GM23338 (cell line): ENCODE data around the gene MEGF6. TPM values are rescaled to one million over a fixed set of nuclear protein-coding genes. Genes with fewer than 3 reads are reported as not detected.

Experiments
- ATAC-seq: fragments of 200-7000 bp; cut with Tn5 transposase; 3 replicates; pipeline ENCODE4 v1.9.1; 2020
- DNase-seq: peaks from one replicate; pipeline ENCODE4 v3.0.0-alpha.2; 2015; ENCODE audit warnings: low spot score
- H2AFZ ChIP-seq: fragments of 200-600 bp; sonication (generic); 2 replicates; pipeline ENCODE4 v1.8.0; 2016; ENCODE audit warnings: antibody characterized with exemption, mild to moderate bottlenecking, moderate library complexity
- H3F3A ChIP-seq: fragments of 200-600 bp; sonication (generic); replicated peaks from 2 replicates; pipeline ENCODE4 v1.8.0; 2017; ENCODE audit warnings: antibody characterized with exemption, mixed run types, low read depth
- H3K27ac ChIP-seq: fragments of 200-600 bp; sonication (generic); 2 replicates; pipeline ENCODE4 v1.6.1; 2016; ENCODE audit warnings: low read depth
- H3K27me3 ChIP-seq: fragments of 200-600 bp; sonication (generic); 2 replicates; pipeline ENCODE4 v1.8.0; 2016; ENCODE audit warnings: mild to moderate bottlenecking, mixed run types, moderate library complexity; ENCODE audit not compliant: insufficient read depth
- H3K36me3 ChIP-seq: fragments of 200-600 bp; sonication (generic); 2 replicates; pipeline ENCODE4 v1.8.0; 2016; ENCODE audit warnings: mild to moderate bottlenecking; ENCODE audit not compliant: insufficient read depth
- H3K4me1 ChIP-seq: fragments of 200-600 bp; sonication (generic); 2 replicates; pipeline ENCODE4 v1.8.0; 2016; ENCODE audit warnings: mild to moderate bottlenecking, moderate library complexity; ENCODE audit not compliant: insufficient read depth
- H3K4me2 ChIP-seq: fragments of 200-600 bp; sonication (generic); 2 replicates; pipeline ENCODE4 v1.7.1; 2017; ENCODE audit warnings: mixed run types
- H3K4me3 ChIP-seq: fragments of 200-600 bp; sonication (generic); 2 replicates; pipeline ENCODE4 v1.6.1; 2016; ENCODE audit warnings: mixed run types
- H3K79me2 ChIP-seq: fragments of 200-600 bp; sonication (generic); replicated peaks from 2 replicates; pipeline ENCODE4 v1.8.0; 2017; ENCODE audit warnings: mild to moderate bottlenecking; ENCODE audit not compliant: insufficient read depth
- H3K9me2 ChIP-seq: fragments of 200-600 bp; sonication (generic); 2 replicates; pipeline ENCODE4 v1.8.0; 2017; ENCODE audit not compliant: insufficient read depth
- H4K20me1 ChIP-seq: fragments of 200-600 bp; sonication (generic); replicated peaks from 2 replicates; pipeline ENCODE4 v1.8.0; 2017; ENCODE audit warnings: mild to moderate bottlenecking; ENCODE audit not compliant: insufficient read depth
- H3K27ac Mint-ChIP-seq: 2 replicates; pipeline ENCODE4 v1.8.0; 2020; ENCODE audit warnings: inconsistent platforms, mild to moderate bottlenecking, moderate library complexity, mixed read lengths
- H3K27me3 Mint-ChIP-seq: 3 replicates; pipeline ENCODE4 v1.8.0; 2022; ENCODE audit warnings: low read depth, mild to moderate bottlenecking, moderate library complexity, mixed read lengths, inconsistent platforms; ENCODE audit not compliant: insufficient read depth, poor library complexity
- H3K36me3 Mint-ChIP-seq: 3 replicates; pipeline ENCODE4 v1.8.0; 2021; ENCODE audit warnings: low read depth, mild to moderate bottlenecking, inconsistent platforms, moderate library complexity, mixed read lengths
- H3K4me1 Mint-ChIP-seq: 3 replicates; pipeline ENCODE4 v1.8.0; 2020; ENCODE audit warnings: mild to moderate bottlenecking, inconsistent platforms, mixed read lengths
- H3K4me3 Mint-ChIP-seq: 3 replicates; pipeline ENCODE4 v1.8.0; 2021; ENCODE audit warnings: moderate library complexity, mild to moderate bottlenecking, inconsistent platforms, mixed read lengths
- H3K9me3 Mint-ChIP-seq: 3 replicates; pipeline ENCODE4 v1.8.0; 2020; ENCODE audit warnings: moderate library complexity, mild to moderate bottlenecking, inconsistent platforms, mixed read lengths
- CREB1 ChIP-seq: fragments of 250-450 bp; sonication (Bioruptor Pico); IDR thresholded peaks from 2 replicates; pipeline ENCODE4 v1.5.0; 2020; ENCODE audit warnings: low read depth, mild to moderate bottlenecking, moderate library complexity
- EZH2phosphoT487 ChIP-seq: fragments of 200-600 bp; sonication (generic); IDR thresholded peaks from one replicate; pipeline ENCODE4 v1.8.1; 2018; ENCODE audit warnings: antibody characterized with exemption; ENCODE audit not compliant: unreplicated experiment
- NANOG ChIP-seq: IDR thresholded peaks from 2 replicates; pipeline ENCODE4 v1.6.1; 2016; ENCODE audit warnings: antibody characterized with exemption, borderline replicate concordance
- STAT1 ChIP-seq: IDR thresholded peaks from one replicate; pipeline ENCODE4 v1.6.1; 2016; ENCODE audit warnings: antibody characterized with exemption; ENCODE audit not compliant: unreplicated experiment
- ZNF114 ChIP-seq: fragments of 250-450 bp; sonication (Bioruptor Pico); IDR thresholded peaks from 2 replicates; pipeline ENCODE4 v1.5.0; 2020; ENCODE audit warnings: mild to moderate bottlenecking, moderate library complexity
- ZNF331 ChIP-seq: fragments of 250-450 bp; sonication (Bioruptor Pico); IDR thresholded peaks from 2 replicates; pipeline ENCODE4 v1.5.0; 2020; ENCODE audit warnings: low read depth, mild to moderate bottlenecking, moderate library complexity
- polyA plus RNA-seq: library from polyadenylated mRNA; unstranded; fragments of >200 nt; fragmentation: Nextera tagmentation; extraction: Ambion mirVana; gene quantifications from 2 replicates; pipeline ENCODE4 v1.2.1, GENCODE V29; 2016
- total RNA-seq: library from RNA; depleted of rRNA; stranded (reverse); fragments of >200 nt; shearing (Covaris generic); gene quantifications from 2 replicates; pipeline ENCODE4 v1.2.3, GENCODE V29; 2014
- TF ChIP-seq, protein P1 (sequence below): IDR thresholded peaks from 2 replicates; pipeline ENCODE4 v1.6.1; 2016; ENCODE audit warnings: antibody characterized with exemption
- TF ChIP-seq, protein P2 (sequence below): fragments of 250-450 bp; sonication (Bioruptor Pico); IDR thresholded peaks from 2 replicates; pipeline ENCODE4 v1.5.0; 2020; ENCODE audit warnings: mild to moderate bottlenecking, moderate library complexity

Gene MEGF6
- total and polyA plus RNA-seq, 2 experiments from 2014 or later = 4.0 to 21.4 TPM

DNA sequence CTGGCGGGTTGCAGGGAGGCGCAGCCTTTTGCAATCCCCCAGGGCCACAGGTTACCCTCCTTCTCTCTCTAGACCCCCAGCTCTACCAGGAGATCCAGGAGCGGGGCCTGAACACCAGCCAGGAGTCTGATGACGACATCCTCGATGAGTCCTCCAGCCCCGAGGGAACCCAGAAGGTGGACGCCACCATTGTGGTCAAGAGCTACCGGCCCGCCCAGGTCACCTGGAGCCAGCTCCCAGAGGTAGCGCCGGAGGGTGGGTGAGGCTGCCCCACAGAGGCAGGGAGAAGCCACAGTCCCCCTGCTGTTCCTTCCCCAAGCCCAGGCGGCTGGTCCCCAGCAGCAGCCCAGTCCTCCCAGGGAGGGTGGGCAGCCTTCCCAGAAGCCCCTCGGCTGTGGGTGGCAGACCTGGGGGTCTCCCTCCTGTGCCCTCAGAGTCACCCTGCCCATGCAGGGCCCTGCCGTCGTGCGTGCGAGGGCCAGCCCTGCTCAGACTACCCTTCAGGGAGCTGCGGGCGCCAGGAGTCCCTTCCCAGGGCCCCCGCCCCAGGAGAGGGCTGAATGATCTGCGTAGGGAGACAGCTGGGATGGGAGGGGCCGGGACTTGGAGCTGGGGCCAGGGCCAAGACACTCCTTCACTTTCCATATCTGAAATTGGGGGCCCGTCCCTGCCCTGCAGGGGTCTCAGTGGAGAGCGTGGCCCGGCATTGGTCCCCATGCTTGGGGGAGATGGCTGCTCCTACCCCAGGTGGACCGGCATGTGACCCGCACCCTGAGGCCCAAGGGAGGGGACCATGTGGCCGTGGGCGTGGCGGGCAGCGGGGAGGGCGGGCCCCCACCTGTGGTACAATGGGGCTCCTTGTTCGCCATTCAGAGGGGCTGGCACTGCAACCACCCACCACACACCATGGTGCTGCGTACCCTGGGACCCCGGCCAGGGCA lies 143.9 kb downstream of the MEGF6 start:
- H3K9me2 ChIP-seq = no peaks in the 10 kb centered on the region
- Mint-ChIP-seq H3K4me1 (peaks cover 16% of the 10 kb centered on the region), H3K4me3 (no peak overlapping the region), H3K9me3 (no peaks in the 10 kb centered on the region), H3K27ac (no peak overlapping the region), H3K27me3 (peaks cover 7% of the 10 kb centered on the region), H3K36me3 (peaks cover 6% of the 10 kb centered on the region; the same call in 2 of the 3 replicates)
- no peak overlapping the region for H3K27ac ChIP-seq
- DNase-seq = no peak
- H3K4me1 ChIP-seq = peaks cover 7% of the 10 kb centered on the region; the same call in 1 of the 2 replicates
- no peaks in the 10 kb centered on the region for H3F3A ChIP-seq
- no peak overlapping the region for H2AFZ ChIP-seq
- no peaks in the 10 kb centered on the region for H3K79me2 ChIP-seq
- no peaks in the 10 kb centered on the region for H3K36me3 ChIP-seq
- H3K4me2 ChIP-seq = no peak overlapping the region
- no peaks in the 10 kb centered on the region for H4K20me1 ChIP-seq
- no peak for ATAC-seq
- TF ChIP-seq NANOG (no peak), ZNF331 (no peak), ZNF114 (CRISPR knock-in tag) (no peak), EZH2phosphoT487 (no peak), STAT1 (no peak), CREB1 (CRISPR knock-in tag) (no peak)
- TF ChIP-seq, protein P1, sequence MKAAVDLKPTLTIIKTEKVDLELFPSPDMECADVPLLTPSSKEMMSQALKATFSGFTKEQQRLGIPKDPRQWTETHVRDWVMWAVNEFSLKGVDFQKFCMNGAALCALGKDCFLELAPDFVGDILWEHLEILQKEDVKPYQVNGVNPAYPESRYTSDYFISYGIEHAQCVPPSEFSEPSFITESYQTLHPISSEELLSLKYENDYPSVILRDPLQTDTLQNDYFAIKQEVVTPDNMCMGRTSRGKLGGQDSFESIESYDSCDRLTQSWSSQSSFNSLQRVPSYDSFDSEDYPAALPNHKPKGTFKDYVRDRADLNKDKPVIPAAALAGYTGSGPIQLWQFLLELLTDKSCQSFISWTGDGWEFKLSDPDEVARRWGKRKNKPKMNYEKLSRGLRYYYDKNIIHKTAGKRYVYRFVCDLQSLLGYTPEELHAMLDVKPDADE = no peak
- TF ChIP-seq, protein P2, sequence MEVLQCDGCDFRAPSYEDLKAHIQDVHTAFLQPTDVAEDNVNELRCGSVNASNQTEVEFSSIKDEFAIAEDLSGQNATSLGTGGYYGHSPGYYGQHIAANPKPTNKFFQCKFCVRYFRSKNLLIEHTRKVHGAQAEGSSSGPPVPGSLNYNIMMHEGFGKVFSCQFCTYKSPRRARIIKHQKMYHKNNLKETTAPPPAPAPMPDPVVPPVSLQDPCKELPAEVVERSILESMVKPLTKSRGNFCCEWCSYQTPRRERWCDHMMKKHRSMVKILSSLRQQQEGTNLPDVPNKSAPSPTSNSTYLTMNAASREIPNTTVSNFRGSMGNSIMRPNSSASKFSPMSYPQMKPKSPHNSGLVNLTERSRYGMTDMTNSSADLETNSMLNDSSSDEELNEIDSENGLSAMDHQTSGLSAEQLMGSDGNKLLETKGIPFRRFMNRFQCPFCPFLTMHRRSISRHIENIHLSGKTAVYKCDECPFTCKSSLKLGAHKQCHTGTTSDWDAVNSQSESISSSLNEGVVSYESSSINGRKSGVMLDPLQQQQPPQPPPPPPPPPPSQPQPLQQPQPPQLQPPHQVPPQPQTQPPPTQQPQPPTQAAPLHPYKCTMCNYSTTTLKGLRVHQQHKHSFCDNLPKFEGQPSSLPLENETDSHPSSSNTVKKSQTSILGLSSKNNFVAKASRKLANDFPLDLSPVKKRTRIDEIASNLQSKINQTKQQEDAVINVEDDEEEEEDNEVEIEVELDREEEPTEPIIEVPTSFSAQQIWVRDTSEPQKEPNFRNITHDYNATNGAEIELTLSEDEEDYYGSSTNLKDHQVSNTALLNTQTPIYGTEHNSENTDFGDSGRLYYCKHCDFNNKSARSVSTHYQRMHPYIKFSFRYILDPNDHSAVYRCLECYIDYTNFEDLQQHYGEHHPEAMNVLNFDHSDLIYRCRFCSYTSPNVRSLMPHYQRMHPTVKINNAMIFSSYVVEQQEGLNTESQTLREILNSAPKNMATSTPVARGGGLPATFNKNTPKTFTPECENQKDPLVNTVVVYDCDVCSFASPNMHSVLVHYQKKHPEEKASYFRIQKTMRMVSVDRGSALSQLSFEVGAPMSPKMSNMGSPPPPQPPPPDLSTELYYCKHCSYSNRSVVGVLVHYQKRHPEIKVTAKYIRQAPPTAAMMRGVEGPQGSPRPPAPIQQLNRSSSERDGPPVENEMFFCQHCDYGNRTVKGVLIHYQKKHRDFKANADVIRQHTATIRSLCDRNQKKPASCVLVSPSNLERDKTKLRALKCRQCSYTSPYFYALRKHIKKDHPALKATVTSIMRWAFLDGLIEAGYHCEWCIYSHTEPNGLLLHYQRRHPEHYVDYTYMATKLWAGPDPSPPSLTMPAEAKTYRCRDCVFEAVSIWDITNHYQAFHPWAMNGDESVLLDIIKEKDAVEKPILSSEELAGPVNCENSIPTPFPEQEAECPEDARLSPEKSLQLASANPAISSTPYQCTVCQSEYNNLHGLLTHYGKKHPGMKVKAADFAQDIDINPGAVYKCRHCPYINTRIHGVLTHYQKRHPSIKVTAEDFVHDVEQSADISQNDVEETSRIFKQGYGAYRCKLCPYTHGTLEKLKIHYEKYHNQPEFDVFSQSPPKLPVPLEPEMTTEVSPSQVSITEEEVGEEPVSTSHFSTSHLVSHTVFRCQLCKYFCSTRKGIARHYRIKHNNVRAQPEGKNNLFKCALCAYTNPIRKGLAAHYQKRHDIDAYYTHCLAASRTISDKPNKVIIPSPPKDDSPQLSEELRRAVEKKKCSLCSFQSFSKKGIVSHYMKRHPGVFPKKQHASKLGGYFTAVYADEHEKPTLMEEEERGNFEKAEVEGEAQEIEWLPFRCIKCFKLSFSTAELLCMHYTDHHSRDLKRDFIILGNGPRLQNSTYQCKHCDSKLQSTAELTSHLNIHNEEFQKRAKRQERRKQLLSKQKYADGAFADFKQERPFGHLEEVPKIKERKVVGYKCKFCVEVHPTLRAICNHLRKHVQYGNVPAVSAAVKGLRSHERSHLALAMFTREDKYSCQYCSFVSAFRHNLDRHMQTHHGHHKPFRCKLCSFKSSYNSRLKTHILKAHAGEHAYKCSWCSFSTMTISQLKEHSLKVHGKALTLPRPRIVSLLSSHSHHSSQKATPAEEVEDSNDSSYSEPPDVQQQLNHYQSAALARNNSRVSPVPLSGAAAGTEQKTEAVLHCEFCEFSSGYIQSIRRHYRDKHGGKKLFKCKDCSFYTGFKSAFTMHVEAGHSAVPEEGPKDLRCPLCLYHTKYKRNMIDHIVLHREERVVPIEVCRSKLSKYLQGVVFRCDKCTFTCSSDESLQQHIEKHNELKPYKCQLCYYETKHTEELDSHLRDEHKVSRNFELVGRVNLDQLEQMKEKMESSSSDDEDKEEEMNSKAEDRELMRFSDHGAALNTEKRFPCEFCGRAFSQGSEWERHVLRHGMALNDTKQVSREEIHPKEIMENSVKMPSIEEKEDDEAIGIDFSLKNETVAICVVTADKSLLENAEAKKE (CRISPR knock-in tag) = no peak
- H3K27me3 ChIP-seq = no peaks in the 10 kb centered on the region
- H3K4me3 ChIP-seq = no peak overlapping the region
